Neuron (in vitro differentiated cells): ENCODE results near the gene C16orf89.

Experiments used
- H2AFZ ChIP-seq: one replicate; pipeline ENCODE4 v1.6.1; 2013; ENCODE audit warnings: low read depth, mild to moderate bottlenecking, inconsistent platforms, low read length, moderate library complexity
- H3K27me3 ChIP-seq: one replicate; pipeline ENCODE4 v1.6.1; 2013; ENCODE audit warnings: low read length; ENCODE audit not compliant: insufficient read depth
- H3K36me3 ChIP-seq: one replicate; pipeline ENCODE4 v1.6.1; 2013; ENCODE audit warnings: low read length; ENCODE audit not compliant: insufficient read depth
- H3K4me1 ChIP-seq: one replicate; pipeline ENCODE4 v1.6.1; 2013; ENCODE audit warnings: low read length; ENCODE audit not compliant: insufficient read depth
- H3K4me3 ChIP-seq: 2 replicates; pipeline ENCODE4 v1.5.1; 2013; ENCODE audit warnings: mild to moderate bottlenecking, low read length, moderate library complexity
- H3K9me3 ChIP-seq: one replicate; pipeline ENCODE4 v1.6.1; 2013; ENCODE audit warnings: low read length

The C16orf89 gene

DNA sequence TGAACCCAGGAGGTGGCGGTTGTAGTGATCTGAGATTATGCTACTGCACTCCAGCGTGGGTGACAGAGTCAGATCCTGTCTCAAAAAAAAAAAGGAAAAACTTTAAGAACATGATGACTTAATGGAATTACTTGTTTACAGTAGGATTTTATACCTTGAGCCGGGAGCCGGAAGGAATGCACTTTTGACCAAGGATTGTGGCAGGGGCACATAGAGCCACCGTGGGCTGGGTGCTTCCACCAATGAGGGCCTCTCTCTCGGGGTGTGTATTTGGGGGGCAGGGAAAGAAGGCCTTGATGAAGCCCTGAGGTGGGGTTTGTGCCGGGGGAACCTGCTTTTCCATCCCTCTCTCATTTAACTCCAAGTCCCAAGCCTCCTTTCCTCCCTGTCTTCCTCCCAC, 25.3 kb downstream of the C16orf89 start:
- no peaks in the 10 kb centered on the region for H3K27me3 ChIP-seq
- no peaks in the 10 kb centered on the region for H3K36me3 ChIP-seq
- H3K9me3 ChIP-seq, result no peaks in the 10 kb centered on the region
- no peak overlapping the region for H3K4me3 ChIP-seq
- peaks cover 9% of the 10 kb centered on the region for H3K4me1 ChIP-seq
- no peak overlapping the region for H2AFZ ChIP-seq

DNA sequence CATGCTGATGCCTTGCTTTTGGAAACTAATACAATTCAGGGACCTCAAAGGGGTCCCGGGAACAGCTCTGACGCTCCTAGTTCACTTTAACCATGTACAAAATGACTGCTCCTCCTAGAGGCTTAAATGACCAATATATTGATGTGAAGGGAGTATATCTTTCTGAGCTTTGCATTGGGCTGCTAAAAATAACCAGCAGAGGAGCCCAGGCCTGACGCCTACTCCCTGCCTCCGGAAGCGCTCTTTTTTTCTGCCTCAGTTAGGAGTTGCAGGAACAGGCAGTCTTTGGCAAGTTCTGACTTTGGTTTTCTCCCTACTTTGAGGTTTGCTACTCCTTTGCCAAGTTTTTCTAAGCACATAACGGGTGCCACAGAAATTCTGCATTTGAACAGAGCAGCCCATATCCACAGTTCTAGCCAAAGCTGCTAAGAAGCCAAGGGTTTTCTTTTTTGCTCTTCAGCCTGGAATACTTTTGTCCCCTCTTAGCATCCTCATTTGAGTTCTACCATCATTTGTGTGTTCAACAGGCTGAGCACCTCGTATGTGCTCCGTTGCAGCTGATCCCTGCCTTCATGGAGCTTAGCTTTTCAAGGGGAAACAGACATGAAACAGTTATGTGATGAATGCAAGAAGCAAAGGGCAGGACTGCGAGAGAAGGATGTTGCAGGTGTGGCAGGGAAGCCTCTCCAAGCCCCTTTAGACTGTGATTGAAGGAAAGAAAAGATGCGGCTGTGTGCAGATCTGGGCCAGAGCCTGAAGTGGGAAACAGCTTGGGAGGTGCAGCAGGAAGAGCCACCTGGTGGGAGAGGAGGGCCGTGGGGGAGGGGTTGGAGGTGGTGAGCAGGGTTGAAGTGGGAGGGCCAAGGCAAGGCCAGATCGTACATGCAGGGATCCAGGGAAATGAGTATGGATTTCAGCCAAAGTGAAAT, 29.3 kb downstream of the C16orf89 start:
- Histone ChIP-seq H3K36me3 (no peaks in the 10 kb centered on the region), H3K4me3 (no peak overlapping the region), H3K27me3 (no peaks in the 10 kb centered on the region), H3K9me3 (no peaks in the 10 kb centered on the region), H2AFZ (no peak overlapping the region), H3K4me1 (peaks cover 29% of the 10 kb centered on the region)

DNA sequence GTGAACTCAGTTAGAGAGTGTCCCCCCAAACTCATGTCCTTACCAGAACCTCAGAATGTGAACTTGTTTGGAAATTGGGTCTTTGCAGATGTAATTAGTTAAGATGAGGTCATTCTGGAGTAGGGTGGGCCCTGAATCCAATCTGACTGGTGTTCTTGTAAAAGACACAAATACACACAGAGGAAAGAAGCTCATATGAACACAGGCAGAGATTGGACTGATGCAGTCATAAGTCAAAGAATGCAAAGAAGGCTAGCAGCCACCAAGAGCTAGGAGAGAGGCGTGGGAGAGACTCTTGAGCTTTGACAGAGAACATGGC, 29.9 kb downstream of the C16orf89 start:
- Histone ChIP-seq H2AFZ (no peak overlapping the region), H3K27me3 (no peaks in the 10 kb centered on the region), H3K4me1 (peaks cover 29% of the 10 kb centered on the region), H3K9me3 (no peaks in the 10 kb centered on the region), H3K36me3 (no peaks in the 10 kb centered on the region), H3K4me3 (no peak overlapping the region)

DNA sequence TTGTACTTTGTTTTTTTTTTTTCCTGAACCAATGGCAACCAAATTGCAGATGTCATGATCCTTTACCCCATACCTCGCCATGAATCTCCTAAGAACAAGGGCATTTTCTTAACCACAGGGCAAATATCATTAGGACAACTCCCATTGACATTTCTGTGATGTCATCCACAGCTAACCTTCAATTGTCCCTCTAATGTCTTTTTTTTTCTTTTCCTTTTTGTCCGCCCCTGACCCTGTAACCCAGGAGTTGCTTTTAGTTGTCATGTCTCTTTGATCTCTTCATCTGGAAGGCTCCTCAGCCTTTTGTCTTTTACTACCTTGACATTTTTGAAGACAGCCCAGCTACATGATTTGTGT, 31.6 kb downstream of the C16orf89 start:
- H3K4me3 ChIP-seq, result peak overlapping the region; percentile 82
- peaks cover 29% of the 10 kb centered on the region for H3K4me1 ChIP-seq
- H3K27me3 ChIP-seq, result no peaks in the 10 kb centered on the region
- H2AFZ ChIP-seq, result peak overlapping the region; percentile 99
- H3K9me3 ChIP-seq, result no peaks in the 10 kb centered on the region
- H3K36me3 ChIP-seq, result no peaks in the 10 kb centered on the region

DNA sequence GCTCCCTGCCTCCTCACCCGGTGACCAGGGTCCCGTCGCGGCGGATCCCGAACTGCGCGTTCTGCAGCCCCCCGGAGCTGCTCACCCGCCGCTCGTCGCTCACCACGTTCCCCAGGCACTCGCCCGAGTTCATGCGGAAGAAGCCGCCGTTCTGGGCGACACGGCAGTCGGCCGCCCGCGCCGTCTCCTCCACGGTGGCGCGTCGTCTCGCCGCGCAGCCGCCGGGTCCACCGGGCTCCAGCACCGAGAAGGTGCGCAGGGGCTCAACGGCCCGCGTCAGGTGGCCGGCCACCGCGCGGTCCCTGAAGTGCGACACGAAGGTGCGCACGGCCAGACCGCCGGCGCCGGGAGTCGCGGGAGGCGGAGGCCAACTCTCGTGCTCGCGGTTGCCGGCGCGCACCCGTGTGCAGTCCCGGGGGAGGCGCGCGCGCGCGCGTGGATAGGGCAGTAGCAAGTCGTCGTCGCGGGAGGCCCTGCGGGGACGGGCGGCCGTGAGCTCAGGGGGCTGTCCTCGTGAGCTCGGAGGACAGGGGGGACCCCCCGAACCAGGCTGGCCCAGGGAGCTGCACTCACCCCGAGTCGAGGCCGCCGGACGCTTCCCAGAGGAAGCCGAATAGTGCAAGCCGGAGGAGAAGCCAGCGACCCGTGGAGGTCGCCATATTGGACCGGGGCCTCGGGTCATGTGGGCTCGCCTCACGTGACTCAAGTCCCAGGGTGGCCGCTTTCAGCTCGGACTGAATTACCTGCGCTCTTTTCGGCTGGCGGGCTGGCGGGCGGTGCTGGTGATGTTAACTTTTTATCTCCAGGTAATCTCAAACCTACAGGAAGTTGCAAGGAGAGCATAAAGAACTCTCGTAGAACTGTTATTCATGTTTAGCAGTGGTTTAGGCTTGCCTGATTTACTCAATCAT, 32.2 kb downstream of the C16orf89 start, which contains the start of gene NAGPA:
TSS of gene NAGPA (minus strand) at position 680 of the 911 bp plus-strand sequence. CDS start at position 659, 21 bp downstream.
- Histone ChIP-seq H3K4me3 (peak within 1 kb of the TSS; percentile 82), H3K36me3 (no peaks in the 10 kb centered on the region)

DNA sequence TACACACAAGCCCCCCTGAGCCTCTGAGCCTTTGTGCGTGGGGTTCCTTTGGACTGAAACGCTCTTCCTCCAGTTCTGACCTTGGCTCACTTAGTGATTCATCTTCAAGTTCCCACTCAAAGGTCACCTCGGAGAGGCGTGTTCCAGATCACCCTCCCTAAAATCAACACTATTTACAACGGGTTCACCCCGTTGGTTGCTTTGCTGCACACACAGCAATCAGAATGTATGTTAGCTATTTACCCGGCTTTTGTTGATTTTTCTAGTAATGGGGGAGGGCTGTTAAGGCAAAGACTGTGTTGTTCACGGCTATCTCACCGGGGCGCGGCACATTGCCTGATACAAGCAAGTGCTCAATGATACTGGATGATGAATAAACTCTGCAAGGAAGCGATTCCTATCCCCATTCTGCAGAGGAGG, 33.0 kb downstream of the C16orf89 start:
- Histone ChIP-seq H3K9me3 (no peaks in the 10 kb centered on the region), H2AFZ (peak overlapping the region; percentile 99), H3K27me3 (no peaks in the 10 kb centered on the region), H3K4me3 (peak overlapping the region; percentile 82), H3K36me3 (no peaks in the 10 kb centered on the region), H3K4me1 (peaks cover 29% of the 10 kb centered on the region)

More for the DNA sequence above, 32.2 kb downstream of the C16orf89 start, which contains the start of gene NAGPA:
- Histone ChIP-seq H2AFZ (peak within 1 kb of the TSS; percentile 99), H3K27me3 (no peaks in the 10 kb centered on the region), H3K4me1 (peaks cover 29% of the 10 kb centered on the region), H3K9me3 (no peaks in the 10 kb centered on the region)

DNA sequence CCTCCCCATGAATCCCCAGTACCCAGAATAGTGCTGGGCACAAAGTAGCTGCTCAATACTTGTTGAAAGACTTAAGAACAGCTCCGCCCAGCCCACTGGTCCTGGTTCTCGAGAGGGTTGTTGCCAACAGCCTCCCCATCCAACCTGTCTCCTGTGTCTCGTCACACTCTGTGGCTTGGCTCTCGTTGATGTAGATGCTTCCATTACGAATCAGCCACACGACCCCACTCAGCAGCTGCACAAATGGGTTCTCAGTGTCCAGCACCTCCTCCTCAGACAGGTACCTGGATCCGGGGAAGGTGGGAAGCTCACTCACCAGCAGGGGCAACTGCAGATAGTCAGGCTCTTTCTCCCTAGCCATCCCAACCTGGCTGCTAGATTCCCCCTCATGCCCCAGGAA, 34.2 kb downstream of the C16orf89 start:
- H3K36me3 ChIP-seq, result no peaks in the 10 kb centered on the region
- no peaks in the 10 kb centered on the region for H3K27me3 ChIP-seq
- H2AFZ ChIP-seq, result no peak overlapping the region
- peaks cover 29% of the 10 kb centered on the region for H3K4me1 ChIP-seq
- H3K4me3 ChIP-seq, result no peak overlapping the region
- no peaks in the 10 kb centered on the region for H3K9me3 ChIP-seq

DNA sequence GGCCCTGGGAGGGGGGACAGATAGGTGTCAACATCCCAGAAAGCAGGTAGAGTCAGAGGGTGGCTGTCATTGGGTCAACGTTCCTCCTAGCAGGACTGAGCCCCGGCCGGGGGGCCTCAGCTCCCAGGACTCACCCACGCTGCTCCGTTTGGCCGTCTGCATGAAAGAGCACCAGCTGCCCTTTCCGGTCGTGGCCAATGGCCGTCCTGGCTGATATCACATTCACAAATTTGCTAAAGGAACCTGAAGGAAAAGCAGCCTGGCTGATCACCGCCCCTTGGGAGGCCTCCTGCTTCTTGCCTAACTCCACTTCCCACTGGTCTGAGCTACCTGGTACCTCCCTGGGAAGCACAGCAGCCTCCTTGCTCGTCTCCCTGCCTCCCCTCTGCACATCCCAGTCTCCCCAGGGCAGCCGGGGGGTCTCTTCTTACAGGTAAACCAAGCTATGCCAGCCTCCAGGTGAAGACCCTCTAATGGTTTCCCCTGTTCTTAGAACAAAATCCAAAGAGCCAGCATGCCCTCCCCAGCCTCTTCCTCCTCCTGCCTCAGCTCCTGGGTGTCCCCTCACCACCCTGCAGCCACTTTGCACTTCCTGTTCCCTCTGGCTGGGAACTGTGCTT, 35.4 kb downstream of the C16orf89 start:
- H3K36me3 ChIP-seq, result no peaks in the 10 kb centered on the region
- peaks cover 19% of the 10 kb centered on the region for H3K4me1 ChIP-seq
- no peaks in the 10 kb centered on the region for H3K27me3 ChIP-seq
- H3K9me3 ChIP-seq, result no peaks in the 10 kb centered on the region
- H2AFZ ChIP-seq, result no peak overlapping the region
- H3K4me3 ChIP-seq, result no peak overlapping the region

DNA sequence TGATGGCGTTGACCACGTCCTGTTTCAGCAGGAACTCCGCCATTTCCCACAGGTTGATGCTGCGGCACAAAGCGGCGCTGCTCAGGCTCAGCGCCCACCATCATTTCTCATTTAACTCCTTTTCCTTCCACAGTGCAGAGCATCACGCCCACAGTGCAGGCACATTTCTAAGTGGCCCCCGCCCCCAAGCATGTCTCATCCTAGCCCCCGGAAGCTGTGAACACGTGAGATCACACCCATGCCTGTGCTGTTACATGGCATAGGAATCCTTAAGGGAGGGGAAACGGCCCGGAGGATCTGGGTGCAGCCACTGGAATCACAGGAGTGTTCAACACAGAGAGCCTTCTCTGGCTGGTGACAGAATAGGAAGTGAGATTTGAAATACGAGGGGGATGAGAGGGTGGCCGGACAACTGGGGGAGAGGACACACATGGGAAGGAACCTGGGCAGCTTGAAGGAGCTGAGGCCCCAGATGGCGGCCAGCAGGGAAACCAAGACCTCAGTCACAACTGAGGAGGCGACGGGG, 36.7 kb downstream of the C16orf89 start:
- no peaks in the 10 kb centered on the region for H3K27me3 ChIP-seq
- H2AFZ ChIP-seq, result no peak overlapping the region
- H3K4me1 ChIP-seq, result peaks cover 7% of the 10 kb centered on the region
- H3K9me3 ChIP-seq, result no peaks in the 10 kb centered on the region
- no peak overlapping the region for H3K4me3 ChIP-seq
- H3K36me3 ChIP-seq, result no peaks in the 10 kb centered on the region

DNA sequence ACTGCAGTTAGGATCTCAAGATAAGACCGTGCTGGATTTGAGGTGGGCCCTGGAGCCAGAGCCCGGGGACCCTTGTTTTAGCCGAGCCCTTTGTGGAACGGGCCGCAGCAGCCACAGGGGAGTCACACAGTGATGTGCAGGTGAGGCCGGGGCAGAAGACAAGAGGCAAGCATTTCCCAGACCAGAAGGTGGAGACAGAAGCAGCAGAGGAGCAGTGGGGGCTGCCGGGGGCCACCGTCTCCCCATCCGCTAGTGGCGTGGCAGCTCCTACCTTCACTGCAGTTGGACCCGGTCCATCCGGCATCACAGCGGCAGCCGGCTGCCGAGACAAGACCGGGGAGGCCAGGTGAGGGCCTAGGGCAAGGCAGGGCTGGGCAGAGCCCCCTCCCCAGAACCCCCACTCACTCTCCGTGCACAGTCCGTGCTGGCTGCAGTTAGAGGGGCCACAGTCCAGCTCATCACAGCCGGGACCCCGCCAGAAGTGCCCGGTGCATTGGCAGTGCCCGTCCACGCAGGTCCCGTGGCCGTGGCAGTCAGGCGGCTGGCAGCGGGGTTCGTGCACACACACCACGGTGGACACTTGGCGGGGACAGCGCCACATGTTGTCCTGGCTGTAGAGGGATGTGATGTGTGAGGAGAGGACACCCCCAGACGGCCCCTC, 38.1 kb downstream of the C16orf89 start:
- H3K27me3 ChIP-seq, result no peaks in the 10 kb centered on the region
- peaks cover 2% of the 10 kb centered on the region for H3K4me1 ChIP-seq
- no peak overlapping the region for H2AFZ ChIP-seq
- H3K4me3 ChIP-seq, result no peak overlapping the region
- no peaks in the 10 kb centered on the region for H3K9me3 ChIP-seq
- H3K36me3 ChIP-seq, result no peaks in the 10 kb centered on the region

DNA sequence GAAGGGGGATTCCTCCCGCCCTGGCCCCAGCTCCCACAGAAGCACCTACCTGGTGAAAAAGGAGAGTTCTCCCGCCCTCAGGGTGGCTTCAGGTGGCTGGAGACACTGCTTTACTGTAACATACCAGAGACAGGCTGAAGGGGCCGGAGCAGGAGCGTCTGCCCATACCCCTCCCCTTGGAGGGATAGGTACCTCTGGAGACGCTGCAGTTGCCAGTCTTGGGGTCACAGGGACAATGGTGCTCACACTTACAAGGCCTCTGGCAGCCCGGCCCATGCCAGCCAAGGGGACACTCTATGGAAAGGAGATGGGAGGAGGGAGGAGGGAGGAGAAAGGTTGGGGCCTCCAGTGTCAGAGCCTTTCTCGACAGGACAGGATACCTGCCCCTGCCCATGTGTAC, 38.7 kb downstream of the C16orf89 start:
- no peaks in the 10 kb centered on the region for H3K4me1 ChIP-seq
- H3K4me3 ChIP-seq, result no peak overlapping the region
- H3K9me3 ChIP-seq, result no peaks in the 10 kb centered on the region
- no peaks in the 10 kb centered on the region for H3K36me3 ChIP-seq
- no peaks in the 10 kb centered on the region for H3K27me3 ChIP-seq
- no peak overlapping the region for H2AFZ ChIP-seq

DNA sequence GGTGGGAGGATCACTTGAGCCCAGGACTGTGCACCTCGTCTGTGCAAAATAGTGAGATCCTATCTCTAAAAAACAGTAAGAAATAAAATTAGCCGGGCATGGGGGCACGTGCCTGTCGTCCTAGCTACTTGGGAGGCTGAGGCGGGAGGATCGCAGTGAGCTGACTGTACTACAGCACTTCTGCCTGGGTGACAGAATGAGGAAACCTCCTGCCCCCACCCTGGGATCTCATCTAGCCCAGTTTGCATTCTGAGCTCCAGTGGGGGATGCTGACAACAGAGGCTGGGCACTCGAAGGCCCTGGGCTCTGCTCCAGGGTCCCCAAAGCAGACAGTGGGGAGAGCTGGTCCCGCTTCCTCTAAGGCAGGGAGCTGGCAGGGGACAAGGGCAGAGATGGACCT, 39.1 kb downstream of the C16orf89 start:
- no peaks in the 10 kb centered on the region for H3K9me3 ChIP-seq
- H3K27me3 ChIP-seq, result no peaks in the 10 kb centered on the region
- H3K4me1 ChIP-seq, result no peaks in the 10 kb centered on the region
- no peaks in the 10 kb centered on the region for H3K36me3 ChIP-seq
- H2AFZ ChIP-seq, result no peak overlapping the region
- no peak overlapping the region for H3K4me3 ChIP-seq
